Mononuclear cell (primary cell): Measurements from ENCODE around the gene TLCD3B. TPM values are rescaled to one million over a fixed set of nuclear protein-coding genes. Genes with fewer than 3 reads are reported as not detected.

Experiments
- H3K27me3 ChIP-seq: 2 replicates; pipeline ENCODE4 v1.6.0; 2011; ENCODE audit warnings: low read length, control low read depth; ENCODE audit not compliant: insufficient read depth
- H3K4me1 ChIP-seq: 2 replicates; pipeline ENCODE4 v1.5.1; 2011; ENCODE audit warnings: mild to moderate bottlenecking, low read length, control low read depth; ENCODE audit not compliant: insufficient read depth
- H3K4me3 ChIP-seq: 2 replicates; pipeline ENCODE4 v1.5.1; 2011; ENCODE audit warnings: mild to moderate bottlenecking, low read length, moderate library complexity
- H3K9me3 ChIP-seq: 2 replicates; pipeline ENCODE4 v1.5.1; 2011; ENCODE audit warnings: low read depth, mild to moderate bottlenecking, control low read depth, low read length
- total RNA-seq: library from RNA; depleted of rRNA; stranded (reverse); fragments of >200 nt; gene quantifications from one replicate; pipeline ENCODE4 v1.2.3, GENCODE V29; 2012

Gene TLCD3B
- total RNA-seq, 1 donor = not detected

DNA sequence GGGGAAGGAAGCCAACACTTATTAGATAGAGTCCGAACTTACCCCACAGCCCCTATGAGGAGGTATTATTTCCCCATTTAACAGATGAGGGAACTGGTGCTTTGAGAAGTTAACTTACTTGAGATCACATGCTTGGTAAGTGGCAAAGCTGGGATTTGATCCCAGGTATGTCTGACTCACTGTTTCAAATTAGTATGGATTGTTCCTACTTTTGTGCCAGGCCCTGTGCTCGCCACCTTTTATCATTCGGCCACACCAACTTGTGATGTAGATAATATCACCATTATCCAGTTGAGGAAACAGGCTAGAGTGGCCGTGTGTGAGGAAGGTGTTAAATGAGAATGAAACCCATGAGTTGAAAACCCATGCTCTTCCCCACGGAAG lies 46.3 kb downstream of the TLCD3B start:
- Histone ChIP-seq H3K9me3 (no peaks in the 10 kb centered on the region), H3K4me1 (no peaks in the 10 kb centered on the region), H3K4me3 (no peak overlapping the region)

DNA sequence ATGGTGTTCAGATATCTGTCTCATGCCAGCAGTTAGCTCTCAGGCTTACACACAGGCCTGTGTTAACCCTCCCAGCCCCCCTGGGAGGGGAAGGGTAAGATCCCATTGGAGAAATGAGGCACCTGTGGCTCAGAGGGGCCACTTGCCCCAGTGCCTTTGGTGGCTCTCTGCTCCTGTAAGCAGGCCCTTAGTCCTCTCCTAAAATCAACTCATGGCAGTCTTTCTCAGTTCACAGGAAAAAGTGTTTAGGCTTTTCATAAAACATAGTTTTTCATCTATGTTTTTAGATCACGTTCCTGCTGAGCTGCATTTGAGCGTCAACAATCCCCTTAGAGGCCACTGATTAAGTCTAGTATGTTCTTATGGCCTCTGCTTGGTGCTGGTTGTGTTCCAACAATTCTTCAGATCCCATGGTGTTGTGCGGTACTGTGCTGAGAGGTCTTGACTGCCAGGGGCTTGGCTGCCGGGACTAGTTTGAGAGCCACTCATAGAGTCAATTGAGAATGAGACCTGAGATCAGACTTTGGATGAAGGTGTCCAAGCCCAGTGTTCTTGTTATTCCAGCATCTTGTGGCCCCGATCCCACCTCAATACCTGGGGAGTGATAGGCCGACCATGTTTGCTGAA lies 46.8 kb downstream of the TLCD3B start:
- H3K9me3 ChIP-seq = no peaks in the 10 kb centered on the region
- H3K27me3 ChIP-seq = no peaks in the 10 kb centered on the region
- no peaks in the 10 kb centered on the region for H3K4me1 ChIP-seq
- no peak overlapping the region for H3K4me3 ChIP-seq

More for the DNA sequence above, 46.3 kb downstream of the TLCD3B start:
- H3K27me3 ChIP-seq = no peaks in the 10 kb centered on the region

GRCh38 chr16:29983420-29984136 lies 47.5 kb downstream of the TLCD3B start:
- Histone ChIP-seq H3K4me3 (no peak overlapping the region), H3K27me3 (no peaks in the 10 kb centered on the region), H3K9me3 (no peaks in the 10 kb centered on the region), H3K4me1 (no peaks in the 10 kb centered on the region)

DNA sequence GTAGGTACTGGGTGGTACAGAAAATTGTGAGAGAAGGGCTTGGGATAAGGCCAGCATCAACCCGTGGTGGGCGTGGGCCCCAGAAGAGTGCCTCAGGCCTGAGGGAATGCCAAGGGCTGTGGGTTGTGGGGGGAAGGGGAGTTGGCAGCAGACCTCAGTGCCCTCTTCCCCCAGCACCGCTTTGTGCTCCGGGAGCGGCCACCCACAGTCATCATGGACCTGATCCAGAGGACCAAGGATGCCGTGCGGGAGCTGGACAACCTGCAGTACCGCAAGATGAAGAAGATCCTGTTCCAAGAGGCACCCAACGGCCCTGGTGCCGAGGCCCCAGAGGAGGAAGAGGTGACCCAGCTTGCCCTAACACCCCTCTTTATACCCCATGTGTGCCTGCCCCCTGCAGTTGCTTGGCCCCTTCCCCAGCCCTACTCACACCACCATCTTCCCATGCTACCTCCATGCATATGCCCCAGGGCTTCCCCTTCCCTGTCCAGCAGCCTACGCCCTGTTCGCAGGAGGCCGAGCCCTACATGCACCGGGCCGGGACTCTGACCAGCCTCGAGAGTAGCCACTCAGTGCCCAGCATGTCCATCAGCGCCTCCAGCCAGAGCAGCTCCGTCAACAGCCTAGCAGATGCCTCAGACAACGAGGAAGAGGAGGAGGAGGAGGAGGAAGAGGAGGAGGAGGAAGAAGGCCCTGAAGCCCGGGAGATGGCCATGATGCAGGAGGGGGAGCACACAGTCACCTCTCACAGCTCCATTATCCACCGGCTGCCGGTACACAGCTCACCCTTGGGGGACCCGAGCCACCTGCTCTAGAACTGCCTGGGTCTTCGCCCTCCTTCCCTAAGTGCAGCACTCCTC lies 48.3 kb downstream of the TLCD3B start:
- no peaks in the 10 kb centered on the region for H3K27me3 ChIP-seq
- H3K9me3 ChIP-seq = no peaks in the 10 kb centered on the region
- no peak overlapping the region for H3K4me3 ChIP-seq
- no peaks in the 10 kb centered on the region for H3K4me1 ChIP-seq

GRCh38 chr16:29978564-29979270 lies 52.4 kb downstream of the TLCD3B start:
- no peaks in the 10 kb centered on the region for H3K9me3 ChIP-seq
- H3K4me1 ChIP-seq = peaks cover 27% of the 10 kb centered on the region
- H3K27me3 ChIP-seq = no peaks in the 10 kb centered on the region
- H3K4me3 ChIP-seq = no peak overlapping the region

DNA sequence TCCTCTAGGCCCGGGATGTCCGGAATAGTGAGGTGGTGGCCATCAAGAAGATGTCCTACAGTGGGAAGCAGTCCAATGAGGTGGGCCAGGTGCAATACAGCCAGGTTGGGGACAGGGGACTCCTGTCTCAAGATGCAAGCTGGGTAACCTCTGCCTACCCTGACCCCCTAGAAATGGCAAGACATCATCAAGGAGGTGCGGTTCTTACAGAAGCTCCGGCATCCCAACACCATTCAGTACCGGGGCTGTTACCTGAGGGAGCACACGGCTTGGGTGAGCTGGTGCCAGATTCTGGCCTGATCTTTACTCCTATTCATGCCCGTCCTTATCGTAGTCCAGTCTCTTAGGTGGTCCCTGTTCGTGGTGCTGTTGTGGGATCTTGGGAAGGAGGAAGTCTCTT lies 53.0 kb downstream of the TLCD3B start:
- H3K27me3 ChIP-seq = no peaks in the 10 kb centered on the region
- no peak overlapping the region for H3K4me3 ChIP-seq
- peaks cover 30% of the 10 kb centered on the region for H3K4me1 ChIP-seq
- no peaks in the 10 kb centered on the region for H3K9me3 ChIP-seq

GRCh38 chr16:29977063-29977825 lies 53.8 kb downstream of the TLCD3B start:
- H3K4me1 ChIP-seq = peaks cover 37% of the 10 kb centered on the region
- no peak overlapping the region for H3K4me3 ChIP-seq
- no peaks in the 10 kb centered on the region for H3K9me3 ChIP-seq
- H3K27me3 ChIP-seq = no peaks in the 10 kb centered on the region

DNA sequence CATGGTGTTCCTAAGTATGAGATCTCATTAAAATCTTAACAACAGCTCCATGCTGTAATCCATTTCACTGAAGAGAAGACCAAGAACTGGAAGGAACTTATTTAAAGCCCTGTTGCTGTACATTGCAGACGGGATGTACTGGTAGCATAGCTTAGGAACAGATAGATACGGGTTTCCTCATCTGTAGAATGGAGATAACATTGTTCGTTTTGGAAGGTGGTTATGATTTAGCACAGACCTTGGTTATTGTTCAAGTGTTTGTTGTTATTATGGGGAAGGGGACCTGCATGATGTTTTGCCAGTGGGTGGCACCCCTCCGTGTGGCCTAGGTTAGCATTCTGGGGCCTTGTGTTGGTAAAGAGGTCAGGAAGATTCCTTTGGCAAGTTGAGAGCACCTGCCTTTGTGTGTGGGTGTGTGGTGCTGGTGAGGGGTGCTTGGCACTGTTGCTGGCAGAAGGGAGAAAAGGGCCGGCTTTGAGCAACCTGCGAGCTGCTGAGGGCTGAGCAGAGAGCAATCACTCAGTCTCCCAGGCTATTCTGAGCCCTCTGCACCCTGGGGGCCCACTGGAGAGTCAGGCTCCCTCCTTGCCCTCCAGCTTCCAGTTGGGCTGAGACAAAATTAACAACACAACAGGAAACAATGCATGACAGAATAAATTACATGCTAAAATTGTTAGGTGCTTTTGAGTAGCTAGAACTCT lies 55.1 kb downstream of the TLCD3B start:
- Histone ChIP-seq H3K9me3 (no peaks in the 10 kb centered on the region), H3K4me3 (no peak overlapping the region), H3K27me3 (no peaks in the 10 kb centered on the region), H3K4me1 (peaks cover 37% of the 10 kb centered on the region)

DNA sequence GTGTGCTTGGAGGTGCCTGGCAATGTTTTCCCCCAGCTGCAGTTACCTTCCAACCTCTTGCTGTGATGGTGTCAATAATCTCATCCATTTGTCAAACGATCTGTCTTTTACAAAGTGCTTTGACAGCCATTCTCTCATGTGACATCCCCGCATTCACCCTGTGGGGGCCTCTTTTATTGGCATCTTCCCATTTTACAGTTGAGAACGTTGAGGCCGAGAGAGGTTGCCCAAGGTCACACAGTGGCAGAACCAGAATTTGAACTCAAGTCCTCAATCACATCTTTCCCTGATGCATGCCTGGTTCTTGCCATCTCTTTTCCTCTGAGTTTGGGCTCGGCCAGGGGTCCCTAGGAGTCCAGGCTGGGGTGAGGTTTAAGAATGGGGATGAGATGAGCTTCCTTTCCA lies 55.9 kb downstream of the TLCD3B start:
- no peak overlapping the region for H3K4me3 ChIP-seq
- no peaks in the 10 kb centered on the region for H3K9me3 ChIP-seq
- H3K27me3 ChIP-seq = no peaks in the 10 kb centered on the region
- peaks cover 37% of the 10 kb centered on the region for H3K4me1 ChIP-seq

Other genes with a start within 250 kb of the TLCD3B start
- 78.5 TPM for gene KIF22, start 240.5 kb downstream of the TLCD3B start, total RNA-seq
- gene MAZ, start 224.7 kb downstream of the TLCD3B start, total RNA-seq = 132 TPM
- 0.52 TPM for gene PRRT2, start 219.1 kb downstream of the TLCD3B start, total RNA-seq
- gene PAGR1, start 215.1 kb downstream of the TLCD3B start, total RNA-seq = 14.4 TPM
- gene MVP, start 210.8 kb downstream of the TLCD3B start, total RNA-seq = 75.6 TPM
- 22.1 TPM for gene CDIPT, start 168.0 kb downstream of the TLCD3B start, total RNA-seq
- under 0.01 TPM for gene SEZ6L2, start 131.7 kb downstream of the TLCD3B start, total RNA-seq
- not detected for gene ASPHD1, start 130.8 kb downstream of the TLCD3B start, total RNA-seq
- gene KCTD13, start 105.0 kb downstream of the TLCD3B start, total RNA-seq = 21.5 TPM
- gene TMEM219, start 69.2 kb downstream of the TLCD3B start, total RNA-seq = 61.1 TPM
- gene TAOK2, start 57.4 kb downstream of the TLCD3B start, total RNA-seq = 10.5 TPM
- 3.9 TPM for gene HIRIP3, start 35.7 kb downstream of the TLCD3B start, total RNA-seq
- 32.0 TPM for gene INO80E, start 35.0 kb downstream of the TLCD3B start, total RNA-seq
- not detected for gene DOC2A, start 20.2 kb downstream of the TLCD3B start, total RNA-seq
- not detected for gene C16orf92, start 8.1 kb downstream of the TLCD3B start, total RNA-seq
- 343 TPM for gene ALDOA, start 34.5 kb upstream of the TLCD3B start, total RNA-seq
- gene PPP4C, start 44.7 kb upstream of the TLCD3B start, total RNA-seq = 79.7 TPM
- 0.10 TPM for gene TBX6, start 60.7 kb upstream of the TLCD3B start, total RNA-seq
- gene YPEL3, start 64.9 kb upstream of the TLCD3B start, total RNA-seq = 66.0 TPM
- gene GDPD3, start 82.3 kb upstream of the TLCD3B start, total RNA-seq = 0.31 TPM
- 26.1 TPM for gene MAPK3, start 91.9 kb upstream of the TLCD3B start, total RNA-seq
- gene CORO1A, start 152.3 kb upstream of the TLCD3B start, total RNA-seq = 361 TPM
- gene BOLA2B, start 162.4 kb upstream of the TLCD3B start, total RNA-seq = 35.4 TPM
- 22.5 TPM for gene SLX1A, start 162.6 kb upstream of the TLCD3B start, total RNA-seq
- gene SULT1A3, start 168.0 kb upstream of the TLCD3B start, total RNA-seq = 3.8 TPM
- gene NPIPB13, start 217.2 kb upstream of the TLCD3B start, total RNA-seq = 12.1 TPM